ENCODE measurements around the gene MNT.

- TF ChIP-seq, protein P1, sequence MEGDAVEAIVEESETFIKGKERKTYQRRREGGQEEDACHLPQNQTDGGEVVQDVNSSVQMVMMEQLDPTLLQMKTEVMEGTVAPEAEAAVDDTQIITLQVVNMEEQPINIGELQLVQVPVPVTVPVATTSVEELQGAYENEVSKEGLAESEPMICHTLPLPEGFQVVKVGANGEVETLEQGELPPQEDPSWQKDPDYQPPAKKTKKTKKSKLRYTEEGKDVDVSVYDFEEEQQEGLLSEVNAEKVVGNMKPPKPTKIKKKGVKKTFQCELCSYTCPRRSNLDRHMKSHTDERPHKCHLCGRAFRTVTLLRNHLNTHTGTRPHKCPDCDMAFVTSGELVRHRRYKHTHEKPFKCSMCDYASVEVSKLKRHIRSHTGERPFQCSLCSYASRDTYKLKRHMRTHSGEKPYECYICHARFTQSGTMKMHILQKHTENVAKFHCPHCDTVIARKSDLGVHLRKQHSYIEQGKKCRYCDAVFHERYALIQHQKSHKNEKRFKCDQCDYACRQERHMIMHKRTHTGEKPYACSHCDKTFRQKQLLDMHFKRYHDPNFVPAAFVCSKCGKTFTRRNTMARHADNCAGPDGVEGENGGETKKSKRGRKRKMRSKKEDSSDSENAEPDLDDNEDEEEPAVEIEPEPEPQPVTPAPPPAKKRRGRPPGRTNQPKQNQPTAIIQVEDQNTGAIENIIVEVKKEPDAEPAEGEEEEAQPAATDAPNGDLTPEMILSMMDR (IDR thresholded peaks at IDR 0.05; ENCODE audit: low read depth, low read length) = no peak
- TF ChIP-seq POLR2A (IDR thresholded peaks at IDR 0.05; ENCODE audit: extremely low read depth, insufficient read length) = no peak
- TF ChIP-seq, protein P2, sequence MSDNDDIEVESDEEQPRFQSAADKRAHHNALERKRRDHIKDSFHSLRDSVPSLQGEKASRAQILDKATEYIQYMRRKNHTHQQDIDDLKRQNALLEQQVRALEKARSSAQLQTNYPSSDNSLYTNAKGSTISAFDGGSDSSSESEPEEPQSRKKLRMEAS (IDR thresholded peaks at IDR 0.05; ENCODE audit: low read depth, low read length) = no peak
Measured at GRCh38 chr17:2435181-2435741, 34.4 kb upstream of the MNT start.

Data from NB4 (cell line).